ENCODE results near the gene PIGA. TPM values are rescaled to one million over a fixed set of nuclear protein-coding genes. Genes with fewer than 3 reads are reported as not detected.
"Not testable (repeated sequence)": the region's sequence is repeated elsewhere in the genome, so short reads cannot be mapped to it uniquely, and the experiment has no call there.

Gene PIGA
- total RNA-seq, 1 experiment from 2014 or later = 15.3 TPM

- intact Hi-C loops (cut with micrococcal nuclease; ENCODE audit: unreplicated experiment) = no loop called here
- no peak for DNase-seq
- POLR2A ChIA-PET (ENCODE audit: unreplicated experiment) = no interaction called here
- no peak overlapping the region for H2AFZ ChIP-seq
- H3K9me3 ChIP-seq (ENCODE audit: insufficient read depth, low read depth) = no peaks in the 10 kb centered on the region
- no peak overlapping the region for H3K27ac ChIP-seq
- no peaks in the 10 kb centered on the region for H3K79me2 ChIP-seq (ENCODE audit: low read depth)
- no peak for TF ChIP-seq CTCF (conservative IDR thresholded peaks at IDR 0.05)
- TF ChIP-seq EZH2 (IDR thresholded peaks at IDR 0.05; ENCODE audit: low read depth) = no peak
- H4K20me1 ChIP-seq (ENCODE audit: insufficient read depth) = no peaks in the 10 kb centered on the region
- H3K9me2 ChIP-seq (ENCODE audit: insufficient read depth) = no peaks in the 10 kb centered on the region
- H3K27me3 ChIP-seq (ENCODE audit: insufficient read depth, low read depth) = no peaks in the 10 kb centered on the region
- BruUV-seq (replicated peaks) = no TSS peak
- no peak overlapping the region for H3K4me3 ChIP-seq
- H3F3A ChIP-seq (ENCODE audit: insufficient read depth, low read depth) = peaks cover 7% of the 10 kb centered on the region
- peaks cover 12% of the 10 kb centered on the region for H3K4me1 ChIP-seq (replicated peaks; ENCODE audit: insufficient read depth)
- no peak overlapping the region for H3K4me2 ChIP-seq
- CTCF ChIA-PET = no interaction called here
- no peaks in the 10 kb centered on the region for H3K36me3 ChIP-seq (ENCODE audit: low read depth)
These were observed 60.4 kb downstream of the PIGA start for GRCh38 chrX:15274946-15275345.

- not testable (repeated sequence) for H3K79me2 ChIP-seq (ENCODE audit: low read depth); H2AFZ ChIP-seq; DNase-seq
These were observed 62.0 kb downstream of the PIGA start for GRCh38 chrX:15273275-15273674.

GRCh38 chrX:15271757-15272156 is 63.6 kb downstream of the PIGA start:
- Histone ChIP-seq H3K4me3 (no peak overlapping the region), H3K27ac (no peak overlapping the region), H3K9me3 (ENCODE audit: insufficient read depth, low read depth) (no peaks in the 10 kb centered on the region), H3K79me2 (ENCODE audit: low read depth) (no peaks in the 10 kb centered on the region), H3F3A (ENCODE audit: insufficient read depth, low read depth) (peaks cover 17% of the 10 kb centered on the region), H3K27me3 (ENCODE audit: insufficient read depth, low read depth) (no peaks in the 10 kb centered on the region), H3K4me2 (no peak overlapping the region), H3K9me2 (ENCODE audit: insufficient read depth) (no peaks in the 10 kb centered on the region), H3K4me1 (replicated peaks; ENCODE audit: insufficient read depth) (peaks cover 21% of the 10 kb centered on the region), H4K20me1 (ENCODE audit: insufficient read depth) (no peaks in the 10 kb centered on the region), H3K36me3 (ENCODE audit: low read depth) (no peaks in the 10 kb centered on the region), H2AFZ (no peak overlapping the region)
- no TSS peak for BruUV-seq (replicated peaks)
- POLR2A ChIA-PET (ENCODE audit: unreplicated experiment) = no interaction called here
- CTCF ChIA-PET = no interaction called here
- no peak for TF ChIP-seq CTCF (conservative IDR thresholded peaks at IDR 0.05)
- TF ChIP-seq EZH2 (IDR thresholded peaks at IDR 0.05; ENCODE audit: low read depth) = no peak
- intact Hi-C loops (cut with micrococcal nuclease; ENCODE audit: unreplicated experiment) = no loop called here
- DNase-seq = no peak

More at GRCh38 chrX:15273275-15273674, 62.0 kb downstream of the PIGA start:
- H3K27ac ChIP-seq; CTCF ChIA-PET; H3K9me2 ChIP-seq (ENCODE audit: insufficient read depth); H3K4me2 ChIP-seq; H3K27me3 ChIP-seq (ENCODE audit: insufficient read depth, low read depth); BruUV-seq (replicated peaks); intact Hi-C loops (cut with micrococcal nuclease; ENCODE audit: unreplicated experiment); H3K36me3 ChIP-seq (ENCODE audit: low read depth); H3K9me3 ChIP-seq (ENCODE audit: insufficient read depth, low read depth); H3K4me3 ChIP-seq; H4K20me1 ChIP-seq (ENCODE audit: insufficient read depth); POLR2A ChIA-PET (ENCODE audit: unreplicated experiment): not testable (repeated sequence)
- Histone ChIP-seq H3F3A (ENCODE audit: insufficient read depth, low read depth) (peaks cover 17% of the 10 kb centered on the region), H3K4me1 (replicated peaks; ENCODE audit: insufficient read depth) (peaks cover 21% of the 10 kb centered on the region)
